ENCODE data around the gene METTL25.
"Not testable (repeated sequence)": the region's sequence is repeated elsewhere in the genome, so short reads cannot be mapped to it uniquely, and the experiment has no call there.

The METTL25 gene

GRCh38 chr12:82358200-82359114 is at the start of gene METTL25, which contains the start of gene CCDC59:
TSS of gene METTL25 (plus strand) at chr12:82358529. CDS start at chr12:82358566, 37 bp downstream.
TSS of gene CCDC59 (minus strand) at chr12:82358387. CDS start at chr12:82358376, 11 bp downstream.
- DNase-seq (ENCODE audit: low spot score): peak; percentile 97

- DNase-seq (ENCODE audit: low spot score): no peak
Measured at GRCh38 chr12:82314406-82314892, 43.9 kb upstream of the METTL25 start.

- no peak for DNase-seq (ENCODE audit: low spot score)
Measured at GRCh38 chr12:82319276-82319675, 39.1 kb upstream of the METTL25 start.

- no peak for DNase-seq (ENCODE audit: low spot score)
Measured at GRCh38 chr12:82325540-82326336, 32.6 kb upstream of the METTL25 start.

GRCh38 chr12:82326905-82327503 is 31.3 kb upstream of the METTL25 start:
- no peak for DNase-seq (ENCODE audit: low spot score)

GRCh38 chr12:82327861-82328260 is 30.5 kb upstream of the METTL25 start:
- DNase-seq (ENCODE audit: low spot score): no peak

- no peak for DNase-seq (ENCODE audit: low spot score)
Measured at GRCh38 chr12:82329508-82329907, 28.8 kb upstream of the METTL25 start.

GRCh38 chr12:82350161-82350560 is 8.2 kb upstream of the METTL25 start:
- no peak for DNase-seq (ENCODE audit: low spot score)

- DNase-seq (ENCODE audit: low spot score): no peak
Measured at GRCh38 chr12:82351390-82351789, 6.9 kb upstream of the METTL25 start.

- DNase-seq (ENCODE audit: low spot score): no peak
Measured at GRCh38 chr12:82357340-82357739, 989 bp upstream of the METTL25 start.

- no peak for DNase-seq (ENCODE audit: low spot score)
Measured at GRCh38 chr12:82357845-82358199, 507 bp upstream of the METTL25 start.

GRCh38 chr12:82359115-82359478 is 768 bp downstream of the METTL25 start:
- DNase-seq (ENCODE audit: low spot score): no peak

GRCh38 chr12:82360834-82361233 is 2.5 kb downstream of the METTL25 start:
- DNase-seq (ENCODE audit: low spot score): not testable (repeated sequence)

GRCh38 chr12:82361461-82361915 is 3.2 kb downstream of the METTL25 start:
- no peak for DNase-seq (ENCODE audit: low spot score)

- DNase-seq (ENCODE audit: low spot score): no peak
Measured at GRCh38 chr12:82363990-82364389, 5.7 kb downstream of the METTL25 start.

GRCh38 chr12:82366197-82366596 is 7.9 kb downstream of the METTL25 start:
- no peak for DNase-seq (ENCODE audit: low spot score)

- no peak for DNase-seq (ENCODE audit: low spot score)
Measured at GRCh38 chr12:82375201-82375600, 16.9 kb downstream of the METTL25 start.

GRCh38 chr12:82378997-82379396 is 20.7 kb downstream of the METTL25 start:
- no peak for DNase-seq (ENCODE audit: low spot score)

- no peak for DNase-seq (ENCODE audit: low spot score)
Measured at GRCh38 chr12:82383930-82384552, 25.7 kb downstream of the METTL25 start.

GRCh38 chr12:82398879-82399278 is 40.5 kb downstream of the METTL25 start:
- no peak for DNase-seq (ENCODE audit: low spot score)

- no peak for DNase-seq (ENCODE audit: low spot score)
Measured at GRCh38 chr12:82400819-82401218, 42.5 kb downstream of the METTL25 start.

GRCh38 chr12:82406651-82407050 is 48.3 kb downstream of the METTL25 start:
- no peak for DNase-seq (ENCODE audit: low spot score)
